Measurements from ENCODE around the gene HDAC1.

Gene HDAC1

GRCh38 chr1:32361674-32362473 is 70.0 kb downstream of the HDAC1 start:
- H3K4me3 ChIP-seq (ENCODE audit: low read length) = peak overlapping the region; percentile 52
- peaks cover 15% of the 10 kb centered on the region for H3K36me3 ChIP-seq (ENCODE audit: control insufficient read depth, insufficient read depth, low read length)
- no peak overlapping the region for H3K9ac ChIP-seq (ENCODE audit: low read length)
- no peaks in the 10 kb centered on the region for H3K27me3 ChIP-seq (ENCODE audit: control insufficient read depth, insufficient read depth, low read length)
- H3K4me1 ChIP-seq (ENCODE audit: control insufficient read depth, insufficient read depth, low read length) = no peaks in the 10 kb centered on the region
- no peak overlapping the region for H3K27ac ChIP-seq (ENCODE audit: low read depth, low read length)

GRCh38 chr1:32362474-32363313 is 70.8 kb downstream of the HDAC1 start, which contains the start of the genes FAM229A and TSSK3:
Gene FAM229A (minus strand): TSS chr1:32362485. CDS start chr1:32362091, 394 bp downstream.
Gene TSSK3 (plus strand): TSS chr1:32362539. CDS start chr1:32362702, 163 bp downstream.
- no peaks in the 10 kb centered on the region for H3K27me3 ChIP-seq (ENCODE audit: control insufficient read depth, insufficient read depth, low read length)
- peaks cover 18% of the 10 kb centered on the region for H3K36me3 ChIP-seq (ENCODE audit: control insufficient read depth, insufficient read depth, low read length)
- no peaks in the 10 kb centered on the region for H3K4me1 ChIP-seq (ENCODE audit: control insufficient read depth, insufficient read depth, low read length)
- H3K9ac ChIP-seq (ENCODE audit: low read length) = no peak within 1 kb of the TSS
- H3K4me3 ChIP-seq (ENCODE audit: low read length) = peak within 1 kb of the TSS; percentile 52
- no peak within 1 kb of the TSS for H3K27ac ChIP-seq (ENCODE audit: low read depth, low read length)

GRCh38 chr1:32363713-32364112 is 71.8 kb downstream of the HDAC1 start:
- Histone ChIP-seq H3K4me3 (ENCODE audit: low read length) (no peak overlapping the region), H3K27ac (ENCODE audit: low read depth, low read length) (no peak overlapping the region), H3K27me3 (ENCODE audit: control insufficient read depth, insufficient read depth, low read length) (no peaks in the 10 kb centered on the region), H3K36me3 (ENCODE audit: control insufficient read depth, insufficient read depth, low read length) (peaks cover 25% of the 10 kb centered on the region), H3K4me1 (ENCODE audit: control insufficient read depth, insufficient read depth, low read length) (no peaks in the 10 kb centered on the region), H3K9ac (ENCODE audit: low read length) (no peak overlapping the region)

- H3K4me1 ChIP-seq (ENCODE audit: control insufficient read depth, insufficient read depth, low read length) = no peaks in the 10 kb centered on the region
- H3K36me3 ChIP-seq (ENCODE audit: control insufficient read depth, insufficient read depth, low read length) = peaks cover 29% of the 10 kb centered on the region
- H3K27ac ChIP-seq (ENCODE audit: low read depth, low read length) = no peak overlapping the region
- no peak overlapping the region for H3K4me3 ChIP-seq (ENCODE audit: low read length)
- H3K9ac ChIP-seq (ENCODE audit: low read length) = no peak overlapping the region
- no peaks in the 10 kb centered on the region for H3K27me3 ChIP-seq (ENCODE audit: control insufficient read depth, insufficient read depth, low read length)
These were observed 73.0 kb downstream of the HDAC1 start for GRCh38 chr1:32364836-32365235.

- no peaks in the 10 kb centered on the region for H3K27me3 ChIP-seq (ENCODE audit: control insufficient read depth, insufficient read depth, low read length)
- no peak overlapping the region for H3K27ac ChIP-seq (ENCODE audit: low read depth, low read length)
- no peak overlapping the region for H3K4me3 ChIP-seq (ENCODE audit: low read length)
- H3K36me3 ChIP-seq (ENCODE audit: control insufficient read depth, insufficient read depth, low read length) = peaks cover 29% of the 10 kb centered on the region
- H3K4me1 ChIP-seq (ENCODE audit: control insufficient read depth, insufficient read depth, low read length) = no peaks in the 10 kb centered on the region
- no peak overlapping the region for H3K9ac ChIP-seq (ENCODE audit: low read length)
These were observed 73.6 kb downstream of the HDAC1 start for GRCh38 chr1:32365445-32365844.

GRCh38 chr1:32367912-32368635 is 76.2 kb downstream of the HDAC1 start:
- H3K27ac ChIP-seq (ENCODE audit: low read depth, low read length) = no peak overlapping the region
- H3K9ac ChIP-seq (ENCODE audit: low read length) = no peak overlapping the region
- no peak overlapping the region for H3K4me3 ChIP-seq (ENCODE audit: low read length)
- H3K36me3 ChIP-seq (ENCODE audit: control insufficient read depth, insufficient read depth, low read length) = peaks cover 42% of the 10 kb centered on the region
- H3K4me1 ChIP-seq (ENCODE audit: control insufficient read depth, insufficient read depth, low read length) = no peaks in the 10 kb centered on the region
- no peaks in the 10 kb centered on the region for H3K27me3 ChIP-seq (ENCODE audit: control insufficient read depth, insufficient read depth, low read length)

GRCh38 chr1:32372149-32372756 is 80.4 kb downstream of the HDAC1 start:
- H3K27ac ChIP-seq (ENCODE audit: low read depth, low read length) = no peak overlapping the region
- no peaks in the 10 kb centered on the region for H3K27me3 ChIP-seq (ENCODE audit: control insufficient read depth, insufficient read depth, low read length)
- H3K4me3 ChIP-seq (ENCODE audit: low read length) = no peak overlapping the region
- no peak overlapping the region for H3K9ac ChIP-seq (ENCODE audit: low read length)
- H3K4me1 ChIP-seq (ENCODE audit: control insufficient read depth, insufficient read depth, low read length) = no peaks in the 10 kb centered on the region
- peaks cover 52% of the 10 kb centered on the region for H3K36me3 ChIP-seq (ENCODE audit: control insufficient read depth, insufficient read depth, low read length)

GRCh38 chr1:32373996-32374592 is 82.2 kb downstream of the HDAC1 start:
- H3K9ac ChIP-seq (ENCODE audit: low read length) = no peak overlapping the region
- no peak overlapping the region for H3K27ac ChIP-seq (ENCODE audit: low read depth, low read length)
- H3K36me3 ChIP-seq (ENCODE audit: control insufficient read depth, insufficient read depth, low read length) = peaks cover 55% of the 10 kb centered on the region
- no peaks in the 10 kb centered on the region for H3K27me3 ChIP-seq (ENCODE audit: control insufficient read depth, insufficient read depth, low read length)
- H3K4me1 ChIP-seq (ENCODE audit: control insufficient read depth, insufficient read depth, low read length) = no peaks in the 10 kb centered on the region
- H3K4me3 ChIP-seq (ENCODE audit: low read length) = no peak overlapping the region

GRCh38 chr1:32376199-32376598 is 84.3 kb downstream of the HDAC1 start:
- no peaks in the 10 kb centered on the region for H3K4me1 ChIP-seq (ENCODE audit: control insufficient read depth, insufficient read depth, low read length)
- no peaks in the 10 kb centered on the region for H3K27me3 ChIP-seq (ENCODE audit: control insufficient read depth, insufficient read depth, low read length)
- no peak overlapping the region for H3K4me3 ChIP-seq (ENCODE audit: low read length)
- peaks cover 72% of the 10 kb centered on the region for H3K36me3 ChIP-seq (ENCODE audit: control insufficient read depth, insufficient read depth, low read length)
- no peak overlapping the region for H3K9ac ChIP-seq (ENCODE audit: low read length)
- no peak overlapping the region for H3K27ac ChIP-seq (ENCODE audit: low read depth, low read length)

- no peaks in the 10 kb centered on the region for H3K4me1 ChIP-seq (ENCODE audit: control insufficient read depth, insufficient read depth, low read length)
- H3K9ac ChIP-seq (ENCODE audit: low read length) = no peak overlapping the region
- no peak overlapping the region for H3K4me3 ChIP-seq (ENCODE audit: low read length)
- H3K27ac ChIP-seq (ENCODE audit: low read depth, low read length) = no peak overlapping the region
- no peaks in the 10 kb centered on the region for H3K27me3 ChIP-seq (ENCODE audit: control insufficient read depth, insufficient read depth, low read length)
- H3K36me3 ChIP-seq (ENCODE audit: control insufficient read depth, insufficient read depth, low read length) = peaks cover 66% of the 10 kb centered on the region
These were observed 85.8 kb downstream of the HDAC1 start for GRCh38 chr1:32377541-32378220.

GRCh38 chr1:32380057-32380456 is 88.2 kb downstream of the HDAC1 start:
- H3K9ac ChIP-seq (ENCODE audit: low read length) = no peak overlapping the region
- peaks cover 67% of the 10 kb centered on the region for H3K36me3 ChIP-seq (ENCODE audit: control insufficient read depth, insufficient read depth, low read length)
- no peak overlapping the region for H3K4me3 ChIP-seq (ENCODE audit: low read length)
- H3K27ac ChIP-seq (ENCODE audit: low read depth, low read length) = no peak overlapping the region
- no peaks in the 10 kb centered on the region for H3K27me3 ChIP-seq (ENCODE audit: control insufficient read depth, insufficient read depth, low read length)
- no peaks in the 10 kb centered on the region for H3K4me1 ChIP-seq (ENCODE audit: control insufficient read depth, insufficient read depth, low read length)

All from rectal smooth muscle tissue (tissue), 1 donor.